Measurements from ENCODE around the gene CDKL1.
A peak's percentile ranks its signal among the peaks of the same experiment; 100 is the strongest.

The CDKL1 gene

DNA sequence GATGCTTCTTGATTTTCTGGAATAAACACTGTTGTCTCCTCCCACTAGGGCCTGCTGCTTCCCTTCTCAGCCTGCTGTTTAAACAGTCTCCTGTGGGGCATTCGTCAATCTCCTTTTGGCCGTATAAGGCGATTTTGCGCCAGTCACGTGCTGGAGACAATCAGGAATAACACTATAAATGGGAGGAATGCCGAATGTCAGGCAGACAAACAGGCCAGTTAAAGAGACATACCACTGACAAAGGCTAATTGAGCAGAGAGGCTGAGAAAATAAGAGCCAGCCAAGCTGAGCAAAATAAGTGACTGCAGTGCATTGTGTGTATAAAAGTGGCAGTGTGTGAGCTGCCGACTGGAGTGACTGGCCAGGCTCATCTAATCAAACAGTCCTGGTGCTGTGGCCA is 61.3 kb downstream of the CDKL1 start:
- Histone ChIP-seq H3K36me3 (no peaks in the 10 kb centered on the region; the same call in 1 of the 2 replicates), H3K27me3 (ENCODE audit: insufficient read depth, low read depth, severe bottlenecking) (no peaks in the 10 kb centered on the region), H3K27ac (peak overlapping the region; percentile 63), H3K9me3 (ENCODE audit: severe bottlenecking) (no peaks in the 10 kb centered on the region), H3K4me3 (ENCODE audit: low read depth, low read length) (peak overlapping the region; percentile 10)
- DNase-seq = peak; percentile 70
- TF ChIP-seq, protein P1, sequence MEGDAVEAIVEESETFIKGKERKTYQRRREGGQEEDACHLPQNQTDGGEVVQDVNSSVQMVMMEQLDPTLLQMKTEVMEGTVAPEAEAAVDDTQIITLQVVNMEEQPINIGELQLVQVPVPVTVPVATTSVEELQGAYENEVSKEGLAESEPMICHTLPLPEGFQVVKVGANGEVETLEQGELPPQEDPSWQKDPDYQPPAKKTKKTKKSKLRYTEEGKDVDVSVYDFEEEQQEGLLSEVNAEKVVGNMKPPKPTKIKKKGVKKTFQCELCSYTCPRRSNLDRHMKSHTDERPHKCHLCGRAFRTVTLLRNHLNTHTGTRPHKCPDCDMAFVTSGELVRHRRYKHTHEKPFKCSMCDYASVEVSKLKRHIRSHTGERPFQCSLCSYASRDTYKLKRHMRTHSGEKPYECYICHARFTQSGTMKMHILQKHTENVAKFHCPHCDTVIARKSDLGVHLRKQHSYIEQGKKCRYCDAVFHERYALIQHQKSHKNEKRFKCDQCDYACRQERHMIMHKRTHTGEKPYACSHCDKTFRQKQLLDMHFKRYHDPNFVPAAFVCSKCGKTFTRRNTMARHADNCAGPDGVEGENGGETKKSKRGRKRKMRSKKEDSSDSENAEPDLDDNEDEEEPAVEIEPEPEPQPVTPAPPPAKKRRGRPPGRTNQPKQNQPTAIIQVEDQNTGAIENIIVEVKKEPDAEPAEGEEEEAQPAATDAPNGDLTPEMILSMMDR (IDR thresholded peaks at IDR 0.05; ENCODE audit: low read depth, low read length) = no peak

DNA sequence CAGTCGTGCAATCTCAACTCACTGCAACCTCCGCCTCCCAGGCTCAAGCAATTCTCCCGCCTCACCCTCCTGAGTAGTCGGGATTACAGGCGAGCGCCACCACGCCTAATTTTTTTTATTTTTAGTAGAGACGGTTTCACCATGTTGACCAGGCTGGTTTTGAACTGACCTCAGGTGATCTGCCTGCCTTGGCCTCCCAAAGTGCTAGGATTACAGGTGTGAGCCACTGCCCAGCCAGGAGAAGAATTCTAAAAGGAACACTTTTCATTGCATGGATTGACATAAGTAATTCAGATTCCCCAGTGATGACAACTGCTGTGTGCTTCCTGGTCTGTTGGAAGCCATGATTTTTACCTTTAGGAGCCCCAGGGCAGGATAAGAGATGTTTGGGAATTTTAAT is 62.5 kb downstream of the CDKL1 start:
- H3K27ac ChIP-seq = no peak overlapping the region
- TF ChIP-seq, protein P1 (IDR thresholded peaks at IDR 0.05; ENCODE audit: low read depth, low read length) = no peak
- no peak for DNase-seq

DNA sequence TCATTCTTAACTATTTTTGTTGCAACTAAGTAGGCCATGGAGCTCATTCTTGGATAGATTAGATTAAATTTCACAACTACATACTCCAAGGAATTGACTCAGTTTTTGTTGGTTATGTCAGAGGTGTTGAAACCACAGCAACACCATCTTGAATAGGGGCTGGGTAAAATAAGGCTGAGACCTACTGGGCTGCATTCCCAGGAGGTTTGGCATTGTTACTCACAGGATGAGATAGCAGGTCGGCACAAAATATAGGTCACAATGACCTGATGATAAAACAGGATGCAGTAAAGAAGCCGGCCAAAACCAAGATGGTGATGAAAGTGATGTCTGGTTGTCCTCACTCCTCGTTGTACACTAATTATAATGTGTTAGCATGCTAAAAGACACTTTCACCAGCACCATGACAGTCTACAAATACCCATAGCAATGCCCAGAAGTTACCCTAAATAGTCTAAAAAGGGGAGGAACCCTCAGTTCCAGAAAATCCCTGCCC is 63.6 kb downstream of the CDKL1 start:
- Histone ChIP-seq H3K4me3 (ENCODE audit: low read depth, low read length) (no peak overlapping the region), H3K36me3 (no peaks in the 10 kb centered on the region; the same call in 1 of the 2 replicates), H3K27me3 (ENCODE audit: insufficient read depth, low read depth, severe bottlenecking) (no peaks in the 10 kb centered on the region), H3K27ac (no peak overlapping the region), H3K9me3 (ENCODE audit: severe bottlenecking) (no peaks in the 10 kb centered on the region)
- no peak for DNase-seq
- TF ChIP-seq, protein P1 (IDR thresholded peaks at IDR 0.05; ENCODE audit: low read depth, low read length) = no peak

More for the DNA sequence above, 62.5 kb downstream of the CDKL1 start:
- Histone ChIP-seq H3K4me3 (ENCODE audit: low read depth, low read length) (no peak overlapping the region), H3K27me3 (ENCODE audit: insufficient read depth, low read depth, severe bottlenecking) (no peaks in the 10 kb centered on the region), H3K36me3 (no peaks in the 10 kb centered on the region; the same call in 1 of the 2 replicates), H3K9me3 (ENCODE audit: severe bottlenecking) (no peaks in the 10 kb centered on the region)

DNA sequence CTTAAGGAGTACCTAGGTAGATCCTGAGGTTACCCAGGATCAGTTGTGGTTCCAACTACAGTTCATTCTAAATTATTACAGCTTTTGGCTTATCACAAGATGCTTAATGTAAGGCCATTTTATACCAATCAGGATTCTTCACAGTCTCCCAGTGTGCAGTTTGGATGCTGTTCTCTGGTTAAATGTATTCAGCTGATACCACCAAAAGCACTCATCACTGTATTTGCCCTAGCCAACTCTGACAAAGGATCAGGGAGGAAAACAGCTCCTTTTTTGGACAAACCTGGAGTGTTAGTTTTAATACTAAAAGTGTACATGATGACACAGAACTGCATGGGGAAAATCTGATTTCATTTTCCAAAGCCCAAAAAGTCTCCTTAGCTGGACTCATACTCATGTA is 65.1 kb downstream of the CDKL1 start:
- DNase-seq = no peak
- no peaks in the 10 kb centered on the region for H3K27me3 ChIP-seq (ENCODE audit: insufficient read depth, low read depth, severe bottlenecking)
- no peaks in the 10 kb centered on the region for H3K9me3 ChIP-seq (ENCODE audit: severe bottlenecking)
- H3K36me3 ChIP-seq = no peaks in the 10 kb centered on the region; the same call in 1 of the 2 replicates
- H3K27ac ChIP-seq = no peak overlapping the region
- no peak overlapping the region for H3K4me3 ChIP-seq (ENCODE audit: low read depth, low read length)
- TF ChIP-seq, protein P1 (IDR thresholded peaks at IDR 0.05; ENCODE audit: low read depth, low read length) = no peak

DNA sequence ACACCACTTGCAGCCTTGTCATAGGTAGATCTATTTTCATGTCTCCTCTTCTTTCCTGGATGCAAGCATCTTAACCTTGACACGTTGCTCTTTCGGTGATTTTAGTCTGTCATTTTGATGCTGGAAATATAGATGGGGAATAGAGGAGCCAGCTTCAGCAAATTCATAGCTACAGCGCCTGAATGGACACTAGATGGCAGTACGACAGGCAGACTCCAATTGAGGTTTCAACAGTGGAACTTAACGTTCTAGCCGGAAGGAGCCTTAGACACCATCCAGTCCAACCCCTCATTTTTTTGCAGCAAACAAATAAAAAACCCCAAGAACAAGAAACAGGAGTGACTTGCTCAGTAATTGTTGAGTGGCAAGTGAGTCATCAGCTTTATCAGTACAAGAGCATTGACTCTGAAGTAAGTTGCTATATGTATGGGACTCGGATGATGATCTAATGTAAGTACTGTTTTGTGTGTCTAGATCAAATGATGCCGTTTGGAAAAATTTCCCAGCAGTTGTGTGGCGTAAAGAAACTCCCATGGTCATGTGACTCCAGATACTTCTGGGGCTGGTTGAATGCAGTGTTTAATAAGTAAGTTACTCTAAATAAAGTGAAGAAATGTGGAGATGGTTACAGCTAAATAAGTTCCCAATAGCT is 75.5 kb downstream of the CDKL1 start:
- H3K27ac ChIP-seq = no peak overlapping the region
- no peak overlapping the region for H3K4me3 ChIP-seq (ENCODE audit: low read depth, low read length)
- H3K27me3 ChIP-seq (ENCODE audit: insufficient read depth, low read depth, severe bottlenecking) = no peaks in the 10 kb centered on the region
- TF ChIP-seq, protein P1 (IDR thresholded peaks at IDR 0.05; ENCODE audit: low read depth, low read length) = peak; percentile 87
- no peaks in the 10 kb centered on the region for H3K9me3 ChIP-seq (ENCODE audit: severe bottlenecking)
- peaks cover 4% of the 10 kb centered on the region for H3K36me3 ChIP-seq
- peak; percentile 65 for DNase-seq

Measured in WERI-Rb-1 (cell line).